ENCODE results near the gene FOXP1.

- TF ChIP-seq CTCF (IDR thresholded peaks at IDR 0.05; ENCODE audit: insufficient read depth, low read depth, low read length), result no peak
- no peak for TF ChIP-seq EZH2 (IDR thresholded peaks at IDR 0.05; ENCODE audit: insufficient read depth, low read length)
These were observed 322.7 kb downstream of the FOXP1 start for GRCh38 chr3:71260782-71261181.

All from astrocyte (in vitro differentiated cells and primary cell).